ENCODE measurements around the gene FAM20B. TPM values are rescaled to one million over a fixed set of nuclear protein-coding genes. Genes with fewer than 3 reads are reported as not detected.

Gene FAM20B
- total RNA-seq, 1 donor from 2014 or later, result 50.8 TPM

DNA sequence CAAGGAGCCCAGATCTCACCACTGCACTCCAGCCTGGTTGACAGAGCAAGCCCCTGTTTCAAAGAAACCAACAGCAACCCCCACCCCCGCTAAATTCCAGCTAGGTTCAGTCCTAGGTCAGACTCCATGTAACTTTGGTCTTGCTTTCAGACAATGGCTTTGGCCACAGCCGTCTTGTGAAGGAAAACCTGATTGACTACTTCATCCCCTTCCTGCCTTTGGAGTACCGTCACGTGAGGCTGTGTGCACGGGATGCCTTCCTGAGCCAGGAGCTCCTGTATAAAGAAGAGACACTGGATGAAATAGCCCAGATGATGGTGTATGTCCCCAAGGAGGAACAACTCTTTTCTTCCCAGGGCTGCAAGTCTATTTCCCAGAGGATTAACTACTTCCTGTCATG lies 69.1 kb downstream of the FAM20B start:
- no peak for DNase-seq

DNA sequence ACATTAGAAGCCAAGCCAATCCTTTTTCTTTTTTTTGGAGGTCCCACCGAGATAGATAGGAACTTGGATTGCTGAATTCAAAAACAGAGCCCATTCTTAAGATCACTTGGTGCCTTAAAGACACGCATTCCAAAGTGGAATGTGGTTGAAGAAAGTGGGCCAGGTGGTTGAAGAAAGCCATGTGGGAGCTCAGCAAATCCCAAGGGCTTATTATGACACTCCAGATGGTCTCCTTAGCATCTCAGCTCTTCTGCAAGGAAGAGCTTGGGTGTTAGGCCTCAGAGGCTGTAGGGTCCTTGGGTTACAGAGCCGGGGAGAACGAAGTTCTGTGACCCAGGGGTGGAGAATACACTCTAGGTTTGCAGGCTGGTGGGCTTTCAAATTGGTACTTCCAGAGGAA lies 69.7 kb downstream of the FAM20B start:
- no peak for DNase-seq

DNA sequence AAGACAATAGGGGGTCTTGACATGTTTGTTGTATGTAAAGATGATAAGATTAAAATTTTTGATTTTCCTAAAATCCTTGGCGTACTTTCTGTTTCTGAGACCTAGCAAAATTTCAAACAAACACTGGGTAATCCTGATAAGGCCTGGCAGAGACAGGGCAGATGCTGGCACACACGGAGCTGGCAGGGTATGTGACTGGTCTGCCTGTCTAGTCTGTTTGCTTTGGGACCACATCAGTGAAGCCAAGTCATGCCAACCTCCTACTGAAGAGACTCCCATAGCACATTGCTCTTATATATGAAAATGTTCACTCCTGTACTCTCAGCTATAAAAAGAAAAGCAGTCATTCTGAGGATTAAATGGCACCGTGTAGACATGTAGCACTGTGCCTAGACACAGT lies 70.2 kb downstream of the FAM20B start:
- no peak for DNase-seq

DNA sequence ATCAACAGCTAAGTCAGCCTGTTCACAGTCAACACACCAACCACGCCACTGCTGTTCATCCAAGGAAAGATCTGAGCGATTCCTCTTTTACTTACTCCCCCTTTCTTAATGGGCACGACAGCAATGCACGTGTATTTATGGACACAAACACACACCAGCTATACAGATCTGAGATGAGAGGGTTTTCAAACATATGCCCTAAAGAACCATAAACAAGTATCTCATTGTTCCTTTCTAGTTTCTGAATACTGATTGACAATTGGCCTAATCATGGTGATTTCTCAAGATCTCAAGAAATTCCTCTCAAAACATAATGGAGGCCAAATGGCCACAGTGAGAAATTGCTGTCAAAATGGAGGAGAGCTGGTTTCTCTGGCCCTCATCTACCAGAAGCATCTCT lies 74.2 kb downstream of the FAM20B start:
- no peak for DNase-seq

DNA sequence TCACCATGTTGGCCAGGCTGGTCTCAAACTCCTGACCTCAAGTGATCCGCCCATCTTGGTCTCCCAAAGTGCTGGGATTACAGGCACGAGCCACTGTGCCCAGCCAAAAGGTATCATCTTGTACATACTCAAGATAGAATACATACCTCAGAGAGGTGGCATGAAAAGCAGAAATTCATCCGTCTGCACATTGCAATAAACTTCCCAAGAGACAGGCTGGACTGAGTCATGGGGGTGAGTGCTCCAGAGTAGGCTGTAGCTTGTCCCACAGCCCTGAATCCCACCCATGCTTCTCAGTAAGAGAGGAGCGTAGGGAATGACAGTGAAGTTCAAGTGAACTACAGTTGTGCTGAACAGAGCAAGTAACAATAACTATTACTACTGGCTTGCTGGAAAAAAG lies 75.9 kb downstream of the FAM20B start:
- DNase-seq, result no peak

DNA sequence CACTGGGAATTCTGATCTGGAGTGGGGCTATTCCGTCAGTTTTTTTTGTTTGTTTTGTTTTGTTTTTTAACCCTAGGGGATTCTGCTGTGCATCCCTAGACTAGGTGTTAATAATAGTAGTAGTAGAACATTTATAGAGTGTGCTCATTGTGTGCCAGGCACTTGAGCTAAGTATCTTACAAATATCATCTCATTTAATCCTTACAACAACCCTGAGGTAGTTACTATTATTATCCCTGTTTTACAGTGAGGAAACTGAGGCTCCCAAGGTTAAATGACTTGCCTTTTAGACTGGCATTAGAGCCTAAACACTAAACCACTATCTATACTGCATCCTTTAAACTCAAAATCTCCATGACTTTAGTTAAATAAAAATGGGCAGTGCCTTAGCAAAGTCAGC lies 78.3 kb downstream of the FAM20B start:
- DNase-seq, result no peak

DNA sequence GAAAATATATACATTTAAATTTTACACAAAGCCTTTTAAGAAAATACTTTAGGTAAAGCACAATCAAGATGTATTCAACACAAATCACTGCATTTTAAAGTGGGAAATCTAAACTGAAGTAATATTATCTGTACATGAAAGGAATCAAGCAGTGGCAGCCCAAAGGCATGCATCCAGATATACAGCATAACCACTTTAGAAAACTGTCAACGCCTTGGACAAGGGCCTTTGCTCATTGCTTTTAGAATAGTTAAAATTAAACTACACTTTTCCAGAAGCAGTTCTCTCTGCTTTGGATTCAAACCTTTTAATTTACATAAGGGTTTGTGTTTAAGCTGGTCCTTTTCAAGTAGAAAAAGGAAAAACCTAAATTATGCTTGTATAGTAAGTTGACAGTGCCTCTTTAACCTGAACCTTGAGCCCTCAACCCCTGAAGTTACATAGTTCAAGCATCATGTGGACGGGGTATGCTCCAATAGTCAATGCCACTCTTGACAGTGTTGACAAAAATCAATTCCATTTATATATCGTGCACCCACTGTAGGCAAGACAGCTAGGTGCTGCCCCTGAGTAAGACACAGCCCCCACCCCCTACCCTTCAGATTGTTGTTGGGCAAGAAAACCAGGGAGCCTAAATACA lies 79.0 kb downstream of the FAM20B start:
- no peak for DNase-seq

DNA sequence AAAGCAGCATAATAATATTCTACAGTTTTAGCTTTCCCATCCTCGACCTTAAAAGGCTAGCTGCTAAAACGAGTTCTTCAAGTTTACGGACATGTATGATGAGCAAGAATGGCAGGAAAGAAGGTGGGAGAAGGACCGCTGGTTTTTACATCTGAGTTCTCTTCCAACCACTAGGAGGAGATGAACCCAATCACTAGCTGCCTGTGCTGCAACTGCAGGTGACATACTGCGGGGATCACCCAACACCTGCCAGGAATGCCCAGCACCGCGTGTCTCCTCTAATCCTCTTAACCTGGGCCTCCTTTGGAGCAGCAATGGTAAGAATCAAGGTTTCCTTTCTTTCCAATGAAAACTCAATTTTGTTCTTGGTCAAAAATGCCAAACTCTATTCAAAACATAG lies 79.7 kb downstream of the FAM20B start:
- no peak for DNase-seq

DNA sequence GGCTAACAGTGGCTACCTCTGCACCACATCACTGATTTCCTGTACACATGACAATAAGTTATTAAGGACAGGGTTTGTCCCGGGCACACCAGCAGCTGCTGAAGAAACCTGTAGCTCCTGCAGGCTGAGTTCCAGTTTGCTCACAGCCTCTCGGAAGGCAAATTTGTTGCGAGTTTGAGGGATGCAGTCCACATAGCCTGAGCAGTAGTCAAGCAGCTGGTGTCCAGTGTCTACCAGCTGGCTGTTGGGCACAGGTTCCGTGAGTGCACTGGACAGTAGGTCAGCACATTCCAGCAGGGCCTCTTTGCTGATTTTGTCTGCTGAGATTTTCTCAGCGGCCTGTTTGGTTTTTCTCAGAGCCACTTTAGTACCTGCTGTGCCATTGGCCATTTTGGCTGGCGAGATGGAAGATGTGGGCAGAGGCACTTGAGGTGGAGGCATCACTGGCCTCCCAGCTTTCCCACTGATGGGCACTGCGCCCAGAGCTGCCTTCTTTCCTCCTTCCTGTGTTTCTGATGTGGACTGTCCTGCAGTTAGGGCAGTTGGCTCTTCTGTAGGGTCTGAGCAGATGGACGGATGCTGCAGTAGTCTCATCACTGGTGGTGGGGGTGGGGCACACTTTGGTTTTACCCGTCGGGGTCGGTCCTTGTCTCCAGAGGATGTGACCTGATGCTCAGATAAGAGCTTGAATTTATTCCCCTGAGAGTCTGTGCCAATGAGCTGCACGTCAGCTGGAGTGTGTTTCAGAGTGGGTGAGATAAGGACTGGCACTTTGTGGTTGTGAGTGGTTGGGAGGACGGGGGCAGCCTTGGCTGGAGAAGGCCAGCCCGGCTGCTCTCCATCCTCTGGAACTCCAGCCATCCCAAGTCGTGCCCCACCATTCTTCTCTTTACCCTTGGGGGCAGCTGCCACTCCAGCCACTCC lies 82.3 kb downstream of the FAM20B start:
- no peak for DNase-seq

DNA sequence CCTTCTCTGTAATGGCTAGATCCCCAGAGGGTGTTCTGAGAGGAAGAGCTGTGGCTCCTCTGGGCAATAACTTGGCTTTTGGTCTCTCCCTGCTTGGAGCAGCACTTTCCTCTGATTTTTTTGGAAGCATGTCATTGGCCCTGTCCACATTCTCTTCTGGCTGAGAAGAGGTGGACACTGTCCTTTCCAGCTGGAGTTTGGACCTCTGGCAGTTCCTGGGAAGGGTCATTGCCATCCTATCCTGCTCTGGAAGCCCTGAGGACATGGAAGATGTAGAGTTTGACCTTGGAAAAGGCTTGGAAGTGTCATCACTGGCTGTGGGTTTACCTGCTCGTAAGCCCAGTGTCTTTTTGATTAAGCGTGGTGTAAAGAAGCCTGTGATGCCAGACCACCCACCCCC lies 83.0 kb downstream of the FAM20B start:
- no peak for DNase-seq

DNA sequence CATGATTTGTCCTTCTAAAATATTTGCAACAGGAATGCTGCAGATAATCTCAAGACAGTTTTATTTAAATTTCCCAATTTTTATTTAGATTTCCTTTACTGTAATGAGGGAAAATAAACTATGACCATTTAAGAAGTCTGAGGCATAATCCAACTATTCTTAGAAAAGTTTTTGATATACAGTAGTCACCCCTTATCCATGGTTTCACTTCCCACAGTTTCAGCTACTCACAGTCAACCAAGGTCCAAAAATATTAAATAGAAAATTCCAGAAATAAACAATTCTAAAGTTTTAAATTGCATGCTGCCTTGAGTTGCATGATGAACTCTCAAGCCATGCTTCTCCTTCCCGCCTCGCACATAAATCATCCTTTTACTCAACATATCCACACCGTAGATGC lies 89.5 kb downstream of the FAM20B start:
- no peak for DNase-seq

DNA sequence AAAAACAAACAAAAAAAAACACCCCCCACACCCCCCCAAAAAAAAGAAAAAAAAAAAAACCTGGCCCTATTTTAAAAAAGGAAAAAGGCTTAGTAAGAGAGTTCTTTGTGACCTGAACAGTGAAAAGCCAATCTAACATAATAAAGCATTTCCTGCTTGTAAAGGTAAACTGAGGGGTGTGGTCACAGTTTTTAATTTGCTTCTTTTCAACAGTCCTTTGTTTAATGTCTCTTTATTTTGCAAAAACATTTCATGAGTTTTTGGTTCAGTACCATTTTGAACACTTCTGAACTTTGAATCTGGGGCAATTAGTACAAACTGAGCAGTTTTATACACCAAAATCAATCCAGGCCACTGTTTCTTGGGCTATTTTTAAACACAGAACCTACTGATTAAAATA lies 93.8 kb downstream of the FAM20B start:
- DNase-seq, result no peak

DNA sequence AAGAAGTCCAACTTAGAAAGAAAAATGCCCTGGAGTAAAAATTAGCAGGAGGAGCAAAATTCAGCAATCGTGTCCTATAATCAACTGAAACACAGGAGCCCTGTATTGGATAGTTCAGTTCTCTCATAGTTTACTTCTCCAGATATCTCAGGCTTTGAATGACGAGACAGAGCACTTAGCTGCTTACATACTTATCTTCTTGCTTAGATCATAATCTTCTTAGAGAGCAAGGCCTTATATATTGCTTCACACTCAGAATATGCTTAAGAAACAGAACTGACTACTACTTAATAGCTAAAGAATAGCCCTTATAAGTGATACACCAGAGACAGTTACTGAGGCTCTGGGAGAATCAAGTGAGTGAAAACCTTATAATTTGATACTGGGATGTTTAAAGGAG lies 95.0 kb downstream of the FAM20B start:
- DNase-seq, result no peak

DNA sequence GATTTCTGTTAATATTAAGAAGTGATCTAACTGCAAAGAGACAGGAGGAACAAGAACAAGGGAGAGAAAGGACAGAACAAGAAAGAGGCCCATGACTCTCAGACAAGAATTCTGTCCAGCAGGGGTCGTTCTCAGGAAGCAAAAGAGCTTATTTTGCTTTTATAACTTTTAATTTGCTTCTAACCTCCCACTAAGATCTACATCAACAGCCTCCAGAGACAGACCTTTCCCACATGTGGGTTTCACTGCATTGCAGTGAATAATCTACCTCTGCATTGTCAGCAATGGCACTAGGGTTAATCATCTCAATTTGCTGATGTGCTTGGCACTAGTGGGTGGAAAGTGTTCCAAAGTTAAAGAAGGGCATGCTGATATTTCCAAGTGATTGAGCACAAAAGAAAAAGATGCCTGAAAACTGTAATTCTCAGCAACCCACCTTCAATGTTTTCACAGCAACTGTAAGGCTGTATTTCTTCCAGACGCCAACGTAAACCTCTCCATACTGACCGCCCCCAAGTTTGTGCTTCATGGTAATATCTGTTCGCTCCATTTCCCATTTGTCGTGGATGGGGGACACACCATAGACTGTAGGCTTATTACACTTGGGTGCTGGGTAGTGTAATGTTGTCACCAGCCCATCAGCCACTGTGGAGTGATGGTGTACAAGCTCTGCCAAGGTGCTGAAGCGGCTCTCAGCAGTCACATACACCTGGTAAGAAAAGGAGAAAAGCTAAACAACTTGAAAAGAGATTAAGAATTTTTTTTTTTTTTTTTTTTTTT lies 95.7 kb downstream of the FAM20B start:
- DNase-seq, result no peak

DNA sequence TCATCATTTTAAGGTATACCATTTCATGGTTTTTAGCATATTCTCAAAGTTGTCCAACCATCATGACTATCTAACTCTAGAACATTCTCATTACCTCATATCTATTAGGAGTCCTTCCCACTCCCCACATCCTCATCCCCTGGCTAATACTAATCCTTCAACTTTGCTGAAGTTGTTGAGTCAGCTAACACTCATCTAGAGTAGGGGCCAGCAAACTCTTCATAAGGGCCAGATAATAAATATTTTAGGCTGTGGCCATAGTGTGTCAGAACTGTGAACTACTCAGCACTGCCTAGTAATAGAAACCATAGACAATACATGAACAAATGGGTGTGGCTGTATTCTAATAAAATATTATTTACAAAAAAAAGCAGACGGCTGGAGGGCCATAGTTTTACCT lies 99.2 kb downstream of the FAM20B start:
- DNase-seq, result no peak

Other genes starting within 250 kb of the FAM20B start
- gene ANGPTL1, start 154.8 kb upstream of the FAM20B start, total RNA-seq, result 2.7 TPM
- gene TOR3A, start 56.2 kb downstream of the FAM20B start, total RNA-seq, result 15.9 TPM
- 36.5 TPM for gene ABL2, start 203.8 kb downstream of the FAM20B start, total RNA-seq